Endothelial cell of umbilical vein (primary cell): Measurements from ENCODE around the gene ELMO1.

ENCODE experiments used
- CTCF ChIP-seq, 2 donors: IDR thresholded peaks; 1 replicate in 1 of 2; 2 replicates in 1 of 2; pipeline ENCODE4 v1.5.1; 2011; ENCODE audit warnings: low read length in 2 of 2, mild to moderate bottlenecking in 2 of 2, moderate library complexity in 2 of 2, control low read depth in 1 of 2, inconsistent platforms in 1 of 2, low read depth in 1 of 2; ENCODE audit not compliant: insufficient read depth in 1 of 2; ENCODE audit errors: extremely low read depth in 1 of 2
- EZH2 ChIP-seq: IDR thresholded peaks from 2 replicates; pipeline ENCODE4 v1.6.1; 2012; ENCODE audit warnings: borderline replicate concordance, low read depth, mild to moderate bottlenecking, moderate library complexity, low read length, inconsistent platforms; ENCODE audit not compliant: severe bottlenecking
- FOS ChIP-seq: IDR thresholded peaks from 2 replicates; pipeline ENCODE4 v1.6.1; 2011; ENCODE audit warnings: mild to moderate bottlenecking, low read length, moderate library complexity, borderline replicate concordance; ENCODE audit not compliant: insufficient read depth
- GATA2 ChIP-seq: IDR thresholded peaks from 2 replicates; pipeline ENCODE4 v1.7.0; 2011; ENCODE audit warnings: low read depth, mild to moderate bottlenecking, moderate library complexity, mixed read lengths, low read length; ENCODE audit not compliant: insufficient read length, insufficient read depth
- JUN ChIP-seq: IDR thresholded peaks from 2 replicates; pipeline ENCODE4 v1.6.1; 2011; ENCODE audit warnings: borderline replicate concordance, low read depth; ENCODE audit not compliant: insufficient read length, insufficient read depth
- MAX ChIP-seq: IDR thresholded peaks from 2 replicates; pipeline ENCODE4 v1.6.1; 2011; ENCODE audit not compliant: insufficient read depth, insufficient read length
- MYC ChIP-seq: IDR thresholded peaks from one replicate; pipeline ENCODE4 v1.6.1; 2011; ENCODE audit warnings: mild to moderate bottlenecking, low read depth, low read length
- POLR2A ChIP-seq: IDR thresholded peaks from 2 replicates; pipeline ENCODE4 v1.6.1; 2012; ENCODE audit warnings: low read depth, mild to moderate bottlenecking, control low read depth, low read length
- POLR2AphosphoS5 ChIP-seq: IDR thresholded peaks from 2 replicates; pipeline ENCODE4 v1.6.1; 2012; ENCODE audit warnings: low read depth, mild to moderate bottlenecking, control low read depth, low read length, moderate library complexity; ENCODE audit not compliant: insufficient read depth

- TF ChIP-seq CTCF (IDR thresholded peaks at IDR 0.05; ENCODE audit: extremely low read depth in 1 of 2, insufficient read depth in 1 of 2, low read depth in 1 of 2, low read length in 2 of 2) (no peak), POLR2AphosphoS5 (no peak), POLR2A (no peak), MYC (no peak), EZH2 (no peak), MAX (no peak), FOS (no peak), GATA2 (no peak), JUN (no peak)
These were observed 561.4 kb downstream of the ELMO1 start for GRCh38 chr7:36887233-36887632.
